Measurements from ENCODE around the gene LINGO3. TPM values are rescaled to one million over a fixed set of nuclear protein-coding genes. Genes with fewer than 3 reads are reported as not detected.

LINGO3 gene
- total RNA-seq, 1 experiment from 2014 or later, result 1.3 TPM

GRCh38 chr19:2319551-2319950 is 11.6 kb upstream of the LINGO3 start:
- Mint-ChIP-seq H3K4me1 (ENCODE audit: low read depth, unreplicated experiment) (no peaks in the 10 kb centered on the region), H3K27ac (ENCODE audit: unreplicated experiment) (no peak overlapping the region), H3K36me3 (ENCODE audit: insufficient read depth, unreplicated experiment) (peaks cover 9% of the 10 kb centered on the region), H3K4me3 (ENCODE audit: unreplicated experiment) (no peak overlapping the region), H3K9me3 (ENCODE audit: unreplicated experiment) (peaks cover 8% of the 10 kb centered on the region), H3K27me3 (ENCODE audit: insufficient read depth, unreplicated experiment) (no peaks in the 10 kb centered on the region)
- no TSS peak for BruUV-seq (replicated peaks)
- intact Hi-C loops (cut with micrococcal nuclease; ENCODE audit: unreplicated experiment), result loop anchor here (5.0 kb wide), 1 partner anchor 82 kb away; the partner anchor contains the start of genes PLEKHJ1 and SF3A2
- H3K36me3 ChIP-seq (ENCODE audit: control insufficient read depth, insufficient read depth, low read length), result no peaks in the 10 kb centered on the region
- no peak for TF ChIP-seq CTCF (IDR thresholded peaks at IDR 0.05; ENCODE audit: insufficient read depth in 1 of 2, low read depth in 1 of 2, low read length in 1 of 2, severe bottlenecking in 1 of 2, unreplicated experiment in 1 of 2)
- H3K9me3 ChIP-seq, result no peaks in the 10 kb centered on the region
- no peak overlapping the region for H3K4me3 ChIP-seq (ENCODE audit: low read depth, low read length)
- DNase-seq, result no peak
- H3K27me3 ChIP-seq (replicated peaks; ENCODE audit: control insufficient read depth, insufficient read depth, low read length), result no peaks in the 10 kb centered on the region
- CTCF ChIA-PET, result no interaction called here
- no peaks in the 10 kb centered on the region for H3K4me1 ChIP-seq
- POLR2A ChIA-PET, result no interaction called here

- no peaks in the 10 kb centered on the region for H3K27me3 Mint-ChIP-seq (ENCODE audit: insufficient read depth, unreplicated experiment)
- H3K4me1 Mint-ChIP-seq (ENCODE audit: low read depth, unreplicated experiment), result no peaks in the 10 kb centered on the region
- no peak overlapping the region for H3K4me3 Mint-ChIP-seq (ENCODE audit: unreplicated experiment)
- CTCF ChIA-PET, result interaction anchor here (0.5 kb wide), 1 partner anchor 1305 kb away, joined by 3 read pairs; no protein-coding TSS in a partner anchor
- no TSS peak for BruUV-seq (replicated peaks)
- H3K36me3 ChIP-seq (ENCODE audit: control insufficient read depth, insufficient read depth, low read length), result no peaks in the 10 kb centered on the region
- POLR2A ChIA-PET, result interaction anchor here (0.6 kb wide), 1 partner anchor 9 kb away, joined by 3 read pairs; the partner anchor contains the start of gene LSM7
- peaks cover 13% of the 10 kb centered on the region for H3K9me3 Mint-ChIP-seq (ENCODE audit: unreplicated experiment)
- H3K4me3 ChIP-seq (ENCODE audit: low read depth, low read length), result no peak overlapping the region
- peaks cover 9% of the 10 kb centered on the region for H3K36me3 Mint-ChIP-seq (ENCODE audit: insufficient read depth, unreplicated experiment)
- TF ChIP-seq CTCF (IDR thresholded peaks at IDR 0.05; ENCODE audit: insufficient read depth in 1 of 2, low read depth in 1 of 2, low read length in 1 of 2, severe bottlenecking in 1 of 2, unreplicated experiment in 1 of 2), result no peak
- no peaks in the 10 kb centered on the region for H3K27me3 ChIP-seq (replicated peaks; ENCODE audit: control insufficient read depth, insufficient read depth, low read length)
- H3K27ac Mint-ChIP-seq (ENCODE audit: unreplicated experiment), result no peak overlapping the region
- no peak for DNase-seq
- intact Hi-C loops (cut with micrococcal nuclease; ENCODE audit: unreplicated experiment), result loop anchor here (5.0 kb wide), 1 partner anchor 82 kb away; the partner anchor contains the start of genes PLEKHJ1 and SF3A2
- no peaks in the 10 kb centered on the region for H3K4me1 ChIP-seq
- H3K9me3 ChIP-seq, result no peaks in the 10 kb centered on the region
Observed at GRCh38 chr19:2318923-2319322, 11.0 kb upstream of the LINGO3 start.

GRCh38 chr19:2317756-2318155 is 9.8 kb upstream of the LINGO3 start:
- POLR2A ChIA-PET, result no interaction called here

More at GRCh38 chr19:2317756-2318155, 9.8 kb upstream of the LINGO3 start:
- Mint-ChIP-seq H3K27ac (ENCODE audit: unreplicated experiment) (no peak overlapping the region), H3K9me3 (ENCODE audit: unreplicated experiment) (peaks cover 13% of the 10 kb centered on the region), H3K36me3 (ENCODE audit: insufficient read depth, unreplicated experiment) (peaks cover 6% of the 10 kb centered on the region), H3K4me1 (ENCODE audit: low read depth, unreplicated experiment) (no peaks in the 10 kb centered on the region), H3K4me3 (ENCODE audit: unreplicated experiment) (no peak overlapping the region), H3K27me3 (ENCODE audit: insufficient read depth, unreplicated experiment) (no peaks in the 10 kb centered on the region)
- CTCF ChIA-PET, result no interaction called here
- no peak overlapping the region for H3K4me3 ChIP-seq (ENCODE audit: low read depth, low read length)
- no peaks in the 10 kb centered on the region for H3K9me3 ChIP-seq
- TF ChIP-seq CTCF (IDR thresholded peaks at IDR 0.05; ENCODE audit: insufficient read depth in 1 of 2, low read depth in 1 of 2, low read length in 1 of 2, severe bottlenecking in 1 of 2, unreplicated experiment in 1 of 2), result no peak
- no peak for DNase-seq
- no peaks in the 10 kb centered on the region for H3K4me1 ChIP-seq
- no TSS peak for BruUV-seq (replicated peaks)
- H3K36me3 ChIP-seq (ENCODE audit: control insufficient read depth, insufficient read depth, low read length), result no peaks in the 10 kb centered on the region
- intact Hi-C loops (cut with micrococcal nuclease; ENCODE audit: unreplicated experiment), result loop anchor here (5.0 kb wide), 1 partner anchor 80 kb away; the partner anchor contains the start of genes PLEKHJ1 and SF3A2
- H3K27me3 ChIP-seq (replicated peaks; ENCODE audit: control insufficient read depth, insufficient read depth, low read length), result no peaks in the 10 kb centered on the region
